Tibial nerve (tissue), 4 donors: ENCODE data around the gene ITGA1.

Source experiments
- CTCF ChIP-seq, 5 experiments: fragments of 200-600 bp in 3 of 5; fragments of 450-650 bp in 2 of 5; sonication (generic) in 3 of 5; IDR thresholded peaks; one replicate each; pipeline ENCODE4 v1.5.1; 2016 to 2019; ENCODE audit warnings: antibody characterized with exemption in 5 of 5, mild to moderate bottlenecking in 3 of 5, moderate library complexity in 2 of 5
- EP300 ChIP-seq, 2 donors: sonication (generic); formaldehyde crosslinking; IDR thresholded peaks; one replicate each; pipeline ENCODE4 v1.6.1; 2017; ENCODE audit warnings: antibody characterized with exemption in 2 of 2, mild to moderate bottlenecking in 1 of 2
- POLR2A ChIP-seq, 2 donors: fragments of 450-650 bp; IDR thresholded peaks; one replicate each; pipeline ENCODE4 v1.6.1; 2017; ENCODE audit warnings: antibody characterized with exemption in 2 of 2, mild to moderate bottlenecking in 2 of 2, moderate library complexity in 2 of 2

- TF ChIP-seq CTCF (IDR thresholded peaks at IDR 0.05) (no peak), POLR2A (IDR thresholded peaks at IDR 0.05) (no peak), EP300 (IDR thresholded peaks at IDR 0.05) (no peak)
Measured at GRCh38 chr5:52943285-52943684, 155.6 kb downstream of the ITGA1 start.
